Astrocyte (in vitro differentiated cells and primary cell): ENCODE measurements around the gene TRIO.

ENCODE experiments used
- CTCF ChIP-seq: IDR thresholded peaks from 2 replicates; pipeline ENCODE4 v1.5.1; 2011; ENCODE audit warnings: low read depth, mild to moderate bottlenecking, inconsistent platforms, low read length, moderate library complexity; ENCODE audit not compliant: insufficient read depth
- EZH2 ChIP-seq: IDR thresholded peaks from 2 replicates; pipeline ENCODE4 v1.6.1; 2012; ENCODE audit warnings: mild to moderate bottlenecking, low read length, inconsistent platforms; ENCODE audit not compliant: insufficient read depth

- TF ChIP-seq CTCF (no peak), EZH2 (no peak)
Observed at GRCh38 chr5:14173377-14174229, 30.5 kb downstream of the TRIO start.
